Esophagus squamous epithelium (tissue), 4 donors: ENCODE measurements around the gene LRRC25.

Experiments
- CTCF ChIP-seq, 6 experiments: fragments of 450-650 bp in 4 of 6; fragments of 200-600 bp in 2 of 6; sonication (generic) in 2 of 6; IDR thresholded peaks; one replicate each; pipeline ENCODE4 v1.5.1; 2016 to 2019; ENCODE audit warnings: antibody characterized with exemption in 6 of 6, mild to moderate bottlenecking in 4 of 6, moderate library complexity in 4 of 6
- POLR2A ChIP-seq, 4 donors: fragments of 450-650 bp; IDR thresholded peaks; one replicate each; pipeline ENCODE4 v1.6.1; 2017; ENCODE audit warnings: antibody characterized with exemption in 4 of 4, mild to moderate bottlenecking in 4 of 4, moderate library complexity in 3 of 4

DNA sequence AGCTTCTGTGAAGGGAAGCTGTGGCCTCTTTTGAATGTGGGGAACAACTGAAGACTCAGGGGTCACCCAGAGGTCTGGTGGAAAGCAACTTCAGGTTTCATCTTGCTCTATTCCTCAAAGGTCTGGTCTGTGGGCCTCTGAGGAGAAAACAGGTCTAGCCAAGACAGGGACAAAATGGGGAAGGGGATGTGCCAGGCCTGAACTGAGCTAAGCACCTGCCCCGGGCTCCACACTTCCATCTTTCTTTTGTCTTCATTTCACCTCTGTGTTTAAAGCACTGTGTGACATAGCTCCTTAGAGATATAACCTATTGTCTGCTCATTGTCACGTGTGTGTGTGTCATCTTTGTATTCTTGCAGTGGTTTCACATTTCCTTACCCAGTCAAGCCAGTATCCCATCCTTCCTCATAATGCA, 31.4 kb downstream of the LRRC25 start:
- TF ChIP-seq CTCF (IDR thresholded peaks at IDR 0.05), result no peak
- TF ChIP-seq POLR2A (IDR thresholded peaks at IDR 0.05), result no peak
